HUDEP-2 (cell line): ENCODE data around the gene FAM78B.

Experiments used
- DNase-seq, 76 experiments: peaks; one replicate each; lab custom pipeline; 2025; ENCODE audit not compliant: unreplicated experiment in 76 of 76; lab: John Stamatoyannopoulos, UW

The FAM78B gene

GRCh38 chr1:166122873-166123466, 43.8 kb downstream of the FAM78B start:
- no peak for DNase-seq

GRCh38 chr1:166121010-166121409, 45.8 kb downstream of the FAM78B start:
- DNase-seq = no peak

GRCh38 chr1:166120281-166120680, 46.5 kb downstream of the FAM78B start:
- no peak for DNase-seq

GRCh38 chr1:166119471-166119965, 47.3 kb downstream of the FAM78B start:
- no peak for DNase-seq

GRCh38 chr1:166117776-166118175, 49.0 kb downstream of the FAM78B start:
- DNase-seq = no peak

GRCh38 chr1:166116026-166116425, 50.8 kb downstream of the FAM78B start:
- DNase-seq = no peak

- DNase-seq = no peak
Observed at GRCh38 chr1:166114419-166114818, 52.4 kb downstream of the FAM78B start.

GRCh38 chr1:166113630-166114029, 53.2 kb downstream of the FAM78B start:
- DNase-seq = no peak

- no peak for DNase-seq
Observed at GRCh38 chr1:166113031-166113430, 53.8 kb downstream of the FAM78B start.

GRCh38 chr1:166112425-166112824, 54.4 kb downstream of the FAM78B start:
- no peak for DNase-seq

- no peak for DNase-seq
Observed at GRCh38 chr1:166111430-166111829, 55.4 kb downstream of the FAM78B start.

- no peak for DNase-seq
Observed at GRCh38 chr1:166090244-166090643, 76.6 kb downstream of the FAM78B start.

- DNase-seq = no peak
Observed at GRCh38 chr1:166089804-166090203, 77.0 kb downstream of the FAM78B start.

GRCh38 chr1:166088572-166088955, 78.2 kb downstream of the FAM78B start:
- DNase-seq = no peak

- no peak for DNase-seq
Observed at GRCh38 chr1:166087734-166088571, 78.8 kb downstream of the FAM78B start.

- no peak for DNase-seq
Observed at GRCh38 chr1:166086113-166086883, 80.5 kb downstream of the FAM78B start.

- DNase-seq = no peak
Observed at GRCh38 chr1:166084613-166085012, 82.2 kb downstream of the FAM78B start.

GRCh38 chr1:166083887-166084286, 82.9 kb downstream of the FAM78B start:
- DNase-seq = no peak

- DNase-seq = no peak
Observed at GRCh38 chr1:166082601-166083000, 84.2 kb downstream of the FAM78B start.

- DNase-seq = no peak
Observed at GRCh38 chr1:166080967-166081870, 85.6 kb downstream of the FAM78B start.
